Thyroid gland (tissue), 4 donors: ENCODE results near the gene TMBIM6. TPM values are rescaled to one million over a fixed set of nuclear protein-coding genes. Genes with fewer than 3 reads are reported as not detected.

Experiments
- DNase-seq, 2 donors: peaks; one replicate each; pipeline ENCODE4 v3.0.0-alpha.2; 2019
- H3K27ac ChIP-seq, 3 donors: fragments of 200-600 bp; sonication (generic); 1 replicate in 2 of 3; 2 replicates in 1 of 3; pipeline ENCODE4 v1.5.1; 2016 to 2019; ENCODE audit warnings: mild to moderate bottlenecking in 1 of 3, moderate library complexity in 1 of 3
- H3K27me3 ChIP-seq: fragments of 200-600 bp; sonication (generic); one replicate; pipeline ENCODE4 v1.5.1; 2019
- H3K36me3 ChIP-seq, 2 donors: fragments of 200-600 bp; sonication (generic); one replicate each; pipeline ENCODE4 v1.5.1; 2016 to 2019
- H3K4me1 ChIP-seq, 2 donors: fragments of 200-600 bp; sonication (generic); one replicate each; pipeline ENCODE4 v1.5.1; 2017 to 2019
- H3K4me3 ChIP-seq, 3 donors: fragments of 200-600 bp; sonication (generic); replicated peaks in 1 of 3; 1 replicate in 2 of 3; 2 replicates in 1 of 3; pipeline ENCODE4 v1.5.1; 2016; ENCODE audit warnings: mild to moderate bottlenecking in 1 of 3
- H3K9me3 ChIP-seq: fragments of 200-600 bp; sonication (generic); one replicate; pipeline ENCODE4 v1.5.1; 2017
- CTCF ChIP-seq, 6 experiments: fragments of 200-600 bp in 3 of 6; fragments of 450-650 bp in 3 of 6; sonication (generic) in 3 of 6; IDR thresholded peaks; one replicate each; pipeline ENCODE4 v1.5.1; 2016 to 2019; ENCODE audit warnings: antibody characterized with exemption in 6 of 6, mild to moderate bottlenecking in 2 of 6, inconsistent platforms in 1 of 6, moderate library complexity in 1 of 6
- POLR2A ChIP-seq, 2 donors: fragments of 450-650 bp; IDR thresholded peaks; one replicate each; pipeline ENCODE4 v1.6.1; 2017; ENCODE audit warnings: antibody characterized with exemption in 2 of 2, mild to moderate bottlenecking in 2 of 2, moderate library complexity in 1 of 2
- WGBS, 2 donors: methylation state at CpG; one replicate each; pipeline ENCODE4 v1.1.5; 2017; 5-methylcytosine and 5-hydroxymethylcytosine counted together
- intact Hi-C: fragments of 100-400 bp; cut with DNase I; formaldehyde crosslinking; loops from one replicate; pipeline ENCODE4 v1.15.1; 2023
- total RNA-seq, 4 donors: library from RNA; depleted of rRNA; stranded (reverse); fragments of >200 nt; gene quantifications; one replicate each; pipeline ENCODE4 v1.2.3, GENCODE V29; 2016

Gene TMBIM6
- total RNA-seq, 4 donors from 2014 or later, result 745 to 1,019 (median 804) TPM

- intact Hi-C loops, result no loop called here
- no peaks in the 10 kb centered on the region for H3K9me3 ChIP-seq
- peaks cover 0 to 7% of the 10 kb centered on the region in 2 donors for H3K4me1 ChIP-seq
- H3K4me3 ChIP-seq, result no peak overlapping the region
- no peak overlapping the region for H3K27ac ChIP-seq
- WGBS, 2 donors, result 96 to 97% methylated on average over 4 of the region's 4 CpGs
- H3K27me3 ChIP-seq, result no peaks in the 10 kb centered on the region
- DNase-seq, result no peak
- H3K36me3 ChIP-seq, result peaks cover 0 to 1% of the 10 kb centered on the region in 2 donors
- no peak for TF ChIP-seq CTCF (IDR thresholded peaks at IDR 0.05)
- TF ChIP-seq POLR2A (IDR thresholded peaks at IDR 0.05), result no peak
Observed at GRCh38 chr12:49784756-49785409, 43.5 kb downstream of the TMBIM6 start.

DNA sequence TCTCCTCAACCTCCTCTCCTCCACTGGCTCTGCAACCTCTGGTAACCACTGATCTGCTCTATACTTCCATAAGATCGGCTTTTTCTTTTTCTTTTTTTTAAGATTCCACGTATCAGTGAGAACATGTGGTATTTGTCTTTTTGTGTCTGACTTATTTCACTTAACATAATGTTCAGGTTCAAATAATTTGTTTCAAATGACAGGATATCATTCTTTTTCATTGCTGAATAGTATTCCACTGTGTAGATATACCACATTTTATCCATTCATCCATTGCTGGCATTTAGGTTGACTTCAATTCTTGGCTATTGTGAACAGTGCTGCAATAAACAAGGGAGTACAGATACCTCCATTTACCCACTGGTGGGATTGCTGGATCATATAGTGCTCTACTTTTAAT, 46.3 kb downstream of the TMBIM6 start:
- Histone ChIP-seq H3K36me3 (peaks cover 3 to 4% of the 10 kb centered on the region in 2 donors), H3K27ac (no peak overlapping the region), H3K4me1 (peaks cover 0 to 7% of the 10 kb centered on the region in 2 donors), H3K4me3 (no peak overlapping the region), H3K27me3 (no peaks in the 10 kb centered on the region), H3K9me3 (no peaks in the 10 kb centered on the region)
- TF ChIP-seq POLR2A (IDR thresholded peaks at IDR 0.05) (no peak), CTCF (IDR thresholded peaks at IDR 0.05) (no peak)
- WGBS, 2 donors, result 97 to 98% methylated on average over 2 of the region's 2 CpGs
- no peak for DNase-seq
- intact Hi-C loops, result no loop called here

DNA sequence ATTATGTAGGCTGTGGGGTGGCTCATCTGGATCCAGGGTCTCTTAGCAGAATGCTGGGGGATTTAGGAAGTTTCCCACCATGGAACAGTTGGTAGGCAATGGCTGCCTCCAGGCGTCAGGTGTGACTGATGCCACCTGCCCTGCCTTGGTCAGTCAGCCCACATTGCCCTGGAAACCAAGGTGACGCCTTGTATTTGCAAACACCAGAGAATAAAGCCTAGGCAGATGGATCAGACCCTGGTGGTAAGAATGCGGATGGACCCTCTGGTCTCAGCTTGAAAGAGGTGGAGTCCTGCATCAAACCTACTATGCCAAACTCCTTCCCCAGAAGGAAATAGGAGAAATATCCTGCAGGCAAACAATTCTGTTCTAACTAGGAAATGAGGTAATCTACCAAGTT, 48.6 kb downstream of the TMBIM6 start:
- H3K9me3 ChIP-seq, result no peaks in the 10 kb centered on the region
- TF ChIP-seq CTCF (IDR thresholded peaks at IDR 0.05) (no peak), POLR2A (IDR thresholded peaks at IDR 0.05) (no peak)
- H3K4me3 ChIP-seq, result no peak overlapping the region
- H3K27ac ChIP-seq, result no peak overlapping the region
- intact Hi-C loops, result no loop called here
- no peaks in the 10 kb centered on the region for H3K4me1 ChIP-seq
- no peaks in the 10 kb centered on the region for H3K27me3 ChIP-seq
- no peak for DNase-seq
- H3K36me3 ChIP-seq, result peaks cover 3 to 7% of the 10 kb centered on the region in 2 donors
- 81 to 93% methylated on average over 3 of the region's 3 CpGs for WGBS, 2 donors

DNA sequence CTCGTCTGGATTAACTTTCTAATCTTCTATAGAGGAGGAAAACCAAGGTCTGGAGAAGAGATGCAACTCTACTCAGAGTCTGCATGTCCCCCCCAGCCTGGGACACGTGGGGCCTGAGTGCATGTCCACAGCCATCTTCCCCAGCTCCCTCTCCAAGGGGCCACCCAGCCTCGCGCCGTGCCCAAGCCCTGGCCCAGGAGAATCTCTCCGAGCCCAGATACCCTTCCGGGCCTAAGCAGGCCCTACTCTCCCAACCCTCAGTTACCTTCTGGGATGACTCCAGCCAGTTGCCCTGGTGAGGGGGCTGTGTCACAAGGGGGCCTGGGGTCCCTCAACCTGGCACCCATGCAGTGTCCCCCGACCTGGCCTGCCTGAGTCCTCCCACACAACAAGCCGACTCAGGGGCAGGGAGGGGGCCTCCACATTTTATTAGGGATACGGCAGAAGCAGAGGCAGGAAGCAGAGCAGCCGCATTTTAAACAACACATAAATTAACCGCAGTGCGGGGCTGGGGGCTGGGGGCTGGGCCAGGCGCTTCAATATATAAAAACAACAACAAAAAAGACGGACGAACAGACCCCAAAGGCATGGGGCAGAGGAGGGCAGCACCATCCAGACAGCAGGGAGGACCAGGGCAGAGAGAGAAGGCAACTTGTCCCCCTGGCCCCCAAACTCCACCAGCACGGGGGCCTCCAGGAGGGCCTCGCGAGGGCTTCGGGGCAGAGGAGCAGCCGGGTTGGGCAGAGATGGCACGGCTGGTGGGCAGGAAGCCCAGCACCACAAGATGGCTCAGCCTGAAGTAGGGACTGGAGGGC, 49.6 kb downstream of the TMBIM6 start:
- TF ChIP-seq CTCF (IDR thresholded peaks at IDR 0.05) (no peak), POLR2A (IDR thresholded peaks at IDR 0.05) (no peak)
- intact Hi-C loops, result no loop called here
- peaks cover 3 to 7% of the 10 kb centered on the region in 2 donors for H3K36me3 ChIP-seq
- H3K4me3 ChIP-seq, result no peak overlapping the region
- WGBS, 2 donors, result 90 to 91% methylated on average over 19 to 22 of the region's 22 CpGs
- H3K27ac ChIP-seq, result no peak overlapping the region
- no peaks in the 10 kb centered on the region for H3K27me3 ChIP-seq
- no peaks in the 10 kb centered on the region for H3K4me1 ChIP-seq
- no peaks in the 10 kb centered on the region for H3K9me3 ChIP-seq
- DNase-seq, result no peak

DNA sequence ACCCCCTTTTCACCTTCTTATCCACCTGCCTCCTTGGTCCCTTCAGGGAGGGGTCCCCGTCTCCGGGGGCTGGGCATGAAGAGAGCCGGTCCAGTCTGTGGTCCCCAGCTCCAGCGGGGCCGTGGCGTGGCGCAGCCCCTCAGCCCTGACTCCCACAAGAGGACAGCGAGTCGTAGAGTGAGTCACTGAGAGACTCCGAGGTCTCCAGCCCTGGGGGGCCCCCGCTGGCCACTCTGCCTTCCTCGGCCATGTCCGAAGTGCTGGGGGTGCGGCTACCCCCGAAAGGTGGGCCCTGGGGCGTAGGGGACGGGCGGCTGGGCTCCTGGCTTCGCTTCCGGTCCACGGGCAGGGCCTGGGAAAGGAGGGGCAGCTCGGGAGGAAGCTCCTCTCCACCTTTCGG, 50.3 kb downstream of the TMBIM6 start:
- H3K36me3 ChIP-seq, result peaks cover 3 to 7% of the 10 kb centered on the region in 2 donors
- intact Hi-C loops, result no loop called here
- H3K9me3 ChIP-seq, result no peaks in the 10 kb centered on the region
- H3K4me1 ChIP-seq, result no peaks in the 10 kb centered on the region
- H3K4me3 ChIP-seq, result no peak overlapping the region
- no peaks in the 10 kb centered on the region for H3K27me3 ChIP-seq
- TF ChIP-seq CTCF (IDR thresholded peaks at IDR 0.05) (no peak), POLR2A (IDR thresholded peaks at IDR 0.05) (no peak)
- no peak overlapping the region for H3K27ac ChIP-seq
- no peak for DNase-seq
- WGBS, 2 donors, result 89 to 91% methylated on average over 16 of the region's 23 CpGs
